WI38 (cell line): ENCODE results near the gene DCAF11.

ENCODE experiments used
- H3K4me3 ChIP-seq: 2 replicates; pipeline ENCODE4 v1.5.1; 2011; ENCODE audit warnings: low read depth, mild to moderate bottlenecking, control low read depth, low read length
- CTCF ChIP-seq: IDR thresholded peaks from 2 replicates; pipeline ENCODE4 v1.5.1; 2012; ENCODE audit warnings: low read depth, mild to moderate bottlenecking, control low read depth, low read length

DCAF11 gene

GRCh38 chr14:24141097-24141880 lies 26.7 kb downstream of the DCAF11 start, which contains the start of gene EMC9:
Gene EMC9, minus strand, starts transcription at chr14:24141591. Its CDS starts 287 bp downstream, at chr14:24141304.
- H3K4me3 ChIP-seq, result peak within 1 kb of the TSS; percentile 73
- TF ChIP-seq CTCF, result peak; percentile 19; the same call in 1 of the 2 replicates

- no peak for TF ChIP-seq CTCF
- no peak overlapping the region for H3K4me3 ChIP-seq
Measured at GRCh38 chr14:24143511-24143910, 28.9 kb downstream of the DCAF11 start.

- no peak overlapping the region for H3K4me3 ChIP-seq
- no peak for TF ChIP-seq CTCF
Measured at GRCh38 chr14:24144451-24144850, 29.9 kb downstream of the DCAF11 start.

- H3K4me3 ChIP-seq, result peak overlapping the region; percentile 75
- TF ChIP-seq CTCF, result no peak
Measured at GRCh38 chr14:24145219-24145618, 30.6 kb downstream of the DCAF11 start.

- H3K4me3 ChIP-seq, result peak overlapping the region; percentile 75
- TF ChIP-seq CTCF, result no peak
Measured at GRCh38 chr14:24145690-24146452, 31.3 kb downstream of the DCAF11 start.

GRCh38 chr14:24146453-24146977 lies 31.9 kb downstream of the DCAF11 start, which contains the start of gene PSME2:
Gene PSME2, minus strand, starts transcription at chr14:24146610. Its CDS starts 29 bp downstream, at chr14:24146581.
- peak within 1 kb of the TSS; percentile 75 for H3K4me3 ChIP-seq
- no peak for TF ChIP-seq CTCF
